A549 (cell line): ENCODE results near the gene WDR48. TPM values are rescaled to one million over a fixed set of nuclear protein-coding genes. Genes with fewer than 3 reads are reported as not detected.

ENCODE experiments used
- ATAC-seq, 2 experiments: fragments of 200-7000 bp in 1 of 2; fragments of >200 bp in 1 of 2; cut with Nextera tagmentation in 1 of 2; cut with Tn5 transposase in 1 of 2; 3 replicates each; pipeline versions ENCODE4 v1.8.0 to v1.9.1; 2018 to 2020; ENCODE audit warnings: mild to moderate bottlenecking in 1 of 2, moderate library complexity in 1 of 2
- CTCF ChIA-PET: fragments of 300-600 bp; sonication (Branson Sonifier 250); formaldehyde crosslinking; extraction: SDS; loops from one replicate; lab custom pipeline; 2021; ENCODE audit warnings: antibody characterized with exemption, inconsistent platforms; lab: Yijun Ruan, JAX
- POLR2A ChIA-PET: fragments of 350-600 bp; formaldehyde crosslinking; extraction: SDS; loops from one replicate; lab custom pipeline; 2021; ENCODE audit warnings: antibody characterized with exemption, inconsistent platforms; lab: Yijun Ruan, JAX
- DNase-seq, 2 experiments: peaks; one replicate each; pipeline versions ENCODE4 v3.0.0 to v3.0.0-alpha.2; 2011 to 2016; ENCODE audit warnings: low read depth in 1 of 2, low spot score in 1 of 2
- FAIRE-seq: peaks from 2 replicates; lab custom pipeline; 2011; peaks lifted over from hg19 to GRCh38; lab: Jason Lieb, UNC
- H3K27ac ChIP-seq, 2 experiments: fragments of >200 bp; sonication (Bioruptor Twin); formaldehyde crosslinking; 3 replicates each; pipeline ENCODE4 v1.5.1; 2016 to 2017
- H3K4me1 ChIP-seq: fragments of >200 bp; sonication (Bioruptor Twin); formaldehyde crosslinking; 3 replicates; pipeline ENCODE4 v1.6.1; 2016
- H3K4me2 ChIP-seq: fragments of >200 bp; sonication (Bioruptor Twin); formaldehyde crosslinking; 3 replicates; pipeline ENCODE4 v1.6.1; 2016
- H3K4me3 ChIP-seq: fragments of >200 bp; sonication (Bioruptor Twin); formaldehyde crosslinking; 3 replicates; pipeline ENCODE4 v1.5.1; 2016
- H3K9me3 ChIP-seq: fragments of >200 bp; sonication (Bioruptor Twin); formaldehyde crosslinking; 3 replicates; pipeline ENCODE4 v1.6.1; 2016
- CBX2 ChIP-seq: fragments of 200-600 bp; sonication (generic); IDR thresholded peaks from 2 replicates; pipeline ENCODE4 v1.6.1; 2016; ENCODE audit warnings: low read depth, mild to moderate bottlenecking, borderline replicate concordance
- CEBPB ChIP-seq, 2 experiments: fragments of >200 bp in 1 of 2; sonication (Bioruptor Twin) in 1 of 2; formaldehyde crosslinking in 1 of 2; IDR thresholded peaks; 2 replicates each; pipeline ENCODE4 v1.6.1; 2012 to 2016
- FOSL2 ChIP-seq, 2 experiments: fragments of 450-650 bp in 1 of 2; fragments of >200 bp in 1 of 2; sonication (Bioruptor Twin) in 1 of 2; formaldehyde crosslinking; IDR thresholded peaks; 2 replicates each; pipeline versions ENCODE4 v1.5.0 to v1.6.1; 2016 to 2020; ENCODE audit warnings: mild to moderate bottlenecking in 1 of 2, moderate library complexity in 1 of 2
- GATA3 ChIP-seq: IDR thresholded peaks from 2 replicates; pipeline ENCODE4 v1.6.1; 2012; ENCODE audit warnings: borderline replicate concordance
- HEYL ChIP-seq: fragments of 250-450 bp; sonication (Bioruptor Pico); IDR thresholded peaks from 2 replicates; pipeline ENCODE4 v1.8.0; 2021; ENCODE audit warnings: mild to moderate bottlenecking, moderate library complexity
- JUNB ChIP-seq: fragments of >200 bp; sonication (Bioruptor Twin); formaldehyde crosslinking; IDR thresholded peaks from 2 replicates; pipeline ENCODE4 v1.6.1; 2016
- KDM5A ChIP-seq: fragments of 200-600 bp; sonication (generic); IDR thresholded peaks from 2 replicates; pipeline ENCODE4 v1.6.1; 2016; ENCODE audit warnings: antibody characterized with exemption, mild to moderate bottlenecking
- MYC ChIP-seq: IDR thresholded peaks from 2 replicates; pipeline ENCODE4 v1.6.1; 2012; ENCODE audit warnings: mild to moderate bottlenecking, inconsistent platforms, low read length, improper control_type of control experiment, borderline replicate concordance
- POLR2AphosphoS2 ChIP-seq: conservative IDR thresholded peaks from 2 replicates; pipeline ENCODE4 v1.6.1; 2012; ENCODE audit warnings: low read length, improper control_type of control experiment, inconsistent platforms
- RAD21 ChIP-seq, 2 experiments: fragments of >200 bp in 1 of 2; sonication (Bioruptor Twin) in 1 of 2; formaldehyde crosslinking in 1 of 2; IDR thresholded peaks in 1 of 2; conservative IDR thresholded peaks in 1 of 2; 2 replicates in 1 of 2; 3 replicates in 1 of 2; pipeline ENCODE4 v1.6.1; 2012 to 2018; ENCODE audit warnings: inconsistent platforms in 1 of 2
- RCOR1 ChIP-seq: fragments of 150-350 bp; IDR thresholded peaks from 2 replicates; pipeline ENCODE4 v1.6.1; 2014; ENCODE audit warnings: antibody characterized with exemption, low read length, low read depth
- RNF2 ChIP-seq: fragments of 200-600 bp; sonication (generic); IDR thresholded peaks from 2 replicates; pipeline ENCODE4 v1.6.1; 2016; ENCODE audit warnings: low read depth, mild to moderate bottlenecking, antibody characterized with exemption, moderate library complexity, borderline replicate concordance
- TP53 ChIP-seq: fragments of 250-450 bp; sonication (Bioruptor Pico); IDR thresholded peaks from 2 replicates; pipeline ENCODE4 v1.5.0; 2021; ENCODE audit warnings: mild to moderate bottlenecking, moderate library complexity
- ZFP36 ChIP-seq: fragments of 450-650 bp; IDR thresholded peaks from 2 replicates; pipeline ENCODE4 v1.6.1; 2014; ENCODE audit warnings: borderline replicate concordance; ENCODE audit not compliant: partially characterized antibody
- WGBS: methylation state at CpG from one replicate; pipeline ENCODE4 v1.1.6; 2017; ENCODE audit errors: missing lambda C conversion rate; 5-methylcytosine and 5-hydroxymethylcytosine counted together
- polyA plus RNA-seq, 4 experiments: library from polyadenylated mRNA; depleted of rRNA in 3 of 4; stranded (reverse); fragments of >200 nt; fragmentation: RNase III in 1 of 4; extraction: RNeasy Plus Mini Kit Qiagen cat#74134 plus additional on column Dnase treatment in 1 of 4; gene quantifications; 2 replicates in 3 of 4; 3 replicates in 1 of 4; pipeline ENCODE4 v1.2.3, GENCODE V29; 2011 to 2017
- TF ChIP-seq, protein P1 (sequence below): fragments of >200 bp; sonication (Bioruptor Twin); formaldehyde crosslinking; IDR thresholded peaks from 2 replicates; pipeline ENCODE4 v1.6.1; 2016
- TF ChIP-seq, protein P2 (sequence below): IDR thresholded peaks from 2 replicates; pipeline ENCODE4 v1.6.1; 2012
- TF ChIP-seq, protein P3 (sequence below): fragments of 150-350 bp; IDR thresholded peaks from 2 replicates; pipeline ENCODE4 v1.6.1; 2014; ENCODE audit warnings: low read depth, mild to moderate bottlenecking, low read length
- TF ChIP-seq, protein P4 (sequence below): fragments of >200 bp; sonication (Bioruptor Twin); formaldehyde crosslinking; IDR thresholded peaks from 3 replicates; pipeline ENCODE4 v1.6.1; 2016
- TF ChIP-seq, protein P5 (sequence below): fragments of 200-600 bp; sonication (generic); IDR thresholded peaks from 2 replicates; pipeline ENCODE4 v1.6.1; 2016; ENCODE audit warnings: antibody characterized with exemption, mild to moderate bottlenecking, moderate library complexity

The WDR48 gene
- polyA plus RNA-seq, 2 of the 4 experiments (the other 2 are of a cell fraction) = 18.8 to 41.0 TPM

DNA sequence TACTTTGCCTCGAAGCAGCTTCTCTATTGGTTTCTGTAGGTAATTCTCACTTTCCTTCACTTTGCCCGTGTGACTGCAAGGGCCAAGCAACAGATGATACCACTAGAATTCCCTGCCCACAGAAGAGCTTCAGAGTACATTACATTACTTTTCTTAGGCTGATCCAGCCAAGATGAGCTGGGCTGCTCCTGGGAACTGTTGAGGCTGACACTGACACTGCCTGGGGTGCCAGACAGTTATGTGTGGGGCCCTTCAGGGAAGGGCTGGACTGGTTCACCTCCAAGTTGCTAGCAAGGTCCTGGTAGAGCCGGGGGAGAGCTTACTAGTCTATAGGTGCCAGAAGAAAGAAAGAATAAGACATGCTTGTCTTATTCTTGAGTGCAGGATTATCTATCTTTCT, 36.6 kb downstream of the WDR48 start:
- DNase-seq (no peak), FAIRE-seq (no peak), ATAC-seq (no peak)
- Histone ChIP-seq H3K4me2 (no peak overlapping the region), H3K4me3 (no peak overlapping the region), H3K27ac (no peak overlapping the region), H3K9me3 (no peaks in the 10 kb centered on the region), H3K4me1 (no peaks in the 10 kb centered on the region)
- ChIA-PET POLR2A (no interaction called here), CTCF (interaction anchor here (1.0 to 1.5 kb wide), 4 partner anchors 38 to 200 kb away, joined by 3 to 7 read pairs (median 4); partner anchors contain the start of gene XIRP1)
- WGBS = 97% methylated on average over 3 of the region's 3 CpGs
- TF ChIP-seq, protein P1, sequence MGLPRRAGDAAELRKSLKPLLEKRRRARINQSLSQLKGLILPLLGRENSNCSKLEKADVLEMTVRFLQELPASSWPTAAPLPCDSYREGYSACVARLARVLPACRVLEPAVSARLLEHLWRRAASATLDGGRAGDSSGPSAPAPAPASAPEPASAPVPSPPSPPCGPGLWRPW = no peak
- no peak for TF ChIP-seq RNF2

DNA sequence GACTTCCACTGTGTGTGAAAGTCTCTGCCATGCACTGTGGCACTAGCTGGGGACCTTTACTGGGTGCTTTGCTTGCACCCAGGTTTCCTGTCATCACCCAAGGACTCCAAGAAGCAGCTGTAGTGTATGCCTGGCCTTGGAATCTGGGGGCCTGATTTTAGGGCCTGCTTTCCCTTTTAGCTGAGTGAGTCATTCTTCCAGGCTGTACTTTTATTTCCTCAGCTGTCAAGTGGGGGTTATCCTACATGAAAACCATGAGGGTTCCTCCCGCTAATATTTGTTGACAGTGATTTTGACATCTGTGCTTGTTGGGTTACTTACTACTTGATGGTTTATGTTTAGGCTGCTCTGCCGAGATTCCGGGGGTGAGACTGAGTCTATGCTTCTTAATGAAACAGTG, 37.1 kb downstream of the WDR48 start:
- Histone ChIP-seq H3K4me1 (no peaks in the 10 kb centered on the region), H3K4me2 (no peak overlapping the region), H3K27ac (no peak overlapping the region)
- FAIRE-seq (no peak), ATAC-seq (no peak)
- ChIA-PET CTCF (interaction anchor here (1.0 to 1.5 kb wide), 4 partner anchors 38 to 200 kb away, joined by 3 to 7 read pairs (median 4); partner anchors contain the start of gene XIRP1), POLR2A (no interaction called here)
- WGBS = 85% methylated on average over 3 of the region's 3 CpGs
- TF ChIP-seq, protein P2, sequence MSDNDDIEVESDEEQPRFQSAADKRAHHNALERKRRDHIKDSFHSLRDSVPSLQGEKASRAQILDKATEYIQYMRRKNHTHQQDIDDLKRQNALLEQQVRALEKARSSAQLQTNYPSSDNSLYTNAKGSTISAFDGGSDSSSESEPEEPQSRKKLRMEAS = no peak
- TF ChIP-seq, all 56 proteins: peak for 0
- no peaks in the 10 kb centered on the region for H3K9me3 ChIP-seq
- no peak for DNase-seq
- H3K4me3 ChIP-seq = no peak overlapping the region

DNA sequence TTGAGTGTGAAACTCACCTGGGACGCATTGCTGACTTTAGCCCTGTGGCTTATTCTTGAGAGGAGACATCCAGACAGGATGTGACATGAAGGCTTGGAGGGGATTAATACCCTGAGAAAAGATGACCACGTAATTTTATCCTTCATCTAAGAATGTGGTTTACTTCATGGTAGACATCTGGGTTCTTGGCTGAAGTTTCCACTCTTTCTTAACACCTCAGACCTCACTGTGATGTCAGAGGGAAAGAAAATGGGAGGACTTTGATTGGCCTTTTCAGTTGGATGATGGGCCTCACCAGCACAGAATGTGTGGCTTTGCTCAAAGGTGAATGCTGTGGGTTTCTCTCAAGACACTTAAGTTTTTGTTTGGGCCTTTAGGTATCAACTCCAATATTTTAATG, 39.1 kb downstream of the WDR48 start:
- Histone ChIP-seq H3K27ac (no peak overlapping the region), H3K4me3 (no peak overlapping the region), H3K9me3 (no peaks in the 10 kb centered on the region), H3K4me1 (no peaks in the 10 kb centered on the region), H3K4me2 (no peak overlapping the region)
- ChIA-PET POLR2A (no interaction called here), CTCF (interaction anchor here (1.4 kb wide), 1 partner anchor 36 kb away, joined by 3 read pairs; no protein-coding TSS in a partner anchor)
- WGBS = 80% methylated on average over 2 of the region's 2 CpGs
- ATAC-seq (no peak), DNase-seq (no peak), FAIRE-seq (no peak)
- TF ChIP-seq JUNB (no peak), RNF2 (no peak)
- TF ChIP-seq, protein P3, sequence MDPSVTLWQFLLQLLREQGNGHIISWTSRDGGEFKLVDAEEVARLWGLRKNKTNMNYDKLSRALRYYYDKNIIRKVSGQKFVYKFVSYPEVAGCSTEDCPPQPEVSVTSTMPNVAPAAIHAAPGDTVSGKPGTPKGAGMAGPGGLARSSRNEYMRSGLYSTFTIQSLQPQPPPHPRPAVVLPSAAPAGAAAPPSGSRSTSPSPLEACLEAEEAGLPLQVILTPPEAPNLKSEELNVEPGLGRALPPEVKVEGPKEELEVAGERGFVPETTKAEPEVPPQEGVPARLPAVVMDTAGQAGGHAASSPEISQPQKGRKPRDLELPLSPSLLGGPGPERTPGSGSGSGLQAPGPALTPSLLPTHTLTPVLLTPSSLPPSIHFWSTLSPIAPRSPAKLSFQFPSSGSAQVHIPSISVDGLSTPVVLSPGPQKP = no peak

DNA sequence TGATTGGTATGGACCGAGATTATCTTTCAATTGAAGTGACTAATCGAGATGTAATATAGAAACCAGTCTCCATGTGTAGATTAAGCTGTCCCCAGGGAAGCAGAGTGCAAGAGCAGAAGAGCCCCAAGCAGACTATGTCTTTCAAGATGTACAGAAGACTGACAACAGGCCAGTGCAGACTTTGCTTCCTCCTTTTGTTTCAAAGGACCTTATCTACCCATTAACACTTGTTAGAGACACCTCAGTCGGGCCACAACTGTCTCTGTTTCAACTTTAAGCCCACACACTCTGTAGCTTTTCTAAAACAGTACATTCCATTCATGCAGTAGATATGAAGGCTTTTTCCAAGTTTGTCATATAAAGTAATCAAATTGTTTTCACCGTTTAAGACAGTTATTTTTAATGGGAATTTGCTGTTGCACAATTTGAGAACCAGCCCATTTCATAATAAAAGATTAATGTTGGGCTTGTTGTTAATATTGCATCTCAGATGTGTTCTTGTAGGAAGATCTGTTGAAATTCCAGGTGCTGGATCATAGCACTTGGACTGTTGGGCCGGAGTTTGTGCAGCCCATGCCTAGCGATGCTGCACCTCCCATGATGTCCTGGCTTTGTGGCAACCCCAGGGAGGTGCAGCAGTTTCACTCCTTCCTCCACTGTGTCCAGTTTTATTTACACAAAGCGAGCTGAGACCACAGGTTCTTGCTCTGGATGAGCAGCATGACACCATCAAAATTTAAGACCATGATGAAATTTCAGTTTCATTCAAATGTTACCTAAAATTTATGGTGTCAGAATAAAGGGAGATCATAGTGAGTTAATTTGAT, 43.2 kb downstream of the WDR48 start:
- Histone ChIP-seq H3K27ac (no peak overlapping the region), H3K9me3 (no peaks in the 10 kb centered on the region), H3K4me3 (no peak overlapping the region), H3K4me1 (no peaks in the 10 kb centered on the region), H3K4me2 (no peak overlapping the region)
- DNase-seq = no peak
- WGBS = 74% methylated on average over 7 of the region's 7 CpGs
- FAIRE-seq = no peak
- ATAC-seq = no peak
- POLR2A ChIA-PET = no interaction called here
- CTCF ChIA-PET = interaction anchor here (1.1 to 1.9 kb wide), 3 partner anchors 8 to 193 kb away, joined by 3 to 5 read pairs (median 3); no protein-coding TSS in a partner anchor
- TF ChIP-seq MYC (no peak), HEYL (CRISPR knock-in tag) (no peak), POLR2AphosphoS2 (no peak), RAD21 (conservative IDR thresholded peaks at IDR 0.05 in 1 of 2, IDR thresholded peaks at IDR 0.05 in 1 of 2) (no peak), RCOR1 (no peak), GATA3 (no peak), KDM5A (no peak), ZFP36 (no peak), FOSL2 (IDR thresholded peaks at IDR 0.05) (no peak), FOSL2 (CRISPR knock-in tag; IDR thresholded peaks at IDR 0.05) (no peak), CEBPB (IDR thresholded peaks at IDR 0.05) (no peak), CBX2 (no peak), TP53 (CRISPR knock-in tag) (no peak)
- TF ChIP-seq, protein P3 = no peak
- TF ChIP-seq, protein P4, sequence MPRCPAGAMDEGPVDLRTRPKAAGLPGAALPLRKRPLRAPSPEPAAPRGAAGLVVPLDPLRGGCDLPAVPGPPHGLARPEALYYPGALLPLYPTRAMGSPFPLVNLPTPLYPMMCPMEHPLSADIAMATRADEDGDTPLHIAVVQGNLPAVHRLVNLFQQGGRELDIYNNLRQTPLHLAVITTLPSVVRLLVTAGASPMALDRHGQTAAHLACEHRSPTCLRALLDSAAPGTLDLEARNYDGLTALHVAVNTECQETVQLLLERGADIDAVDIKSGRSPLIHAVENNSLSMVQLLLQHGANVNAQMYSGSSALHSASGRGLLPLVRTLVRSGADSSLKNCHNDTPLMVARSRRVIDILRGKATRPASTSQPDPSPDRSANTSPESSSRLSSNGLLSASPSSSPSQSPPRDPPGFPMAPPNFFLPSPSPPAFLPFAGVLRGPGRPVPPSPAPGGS = no peak
- TF ChIP-seq, protein P5, sequence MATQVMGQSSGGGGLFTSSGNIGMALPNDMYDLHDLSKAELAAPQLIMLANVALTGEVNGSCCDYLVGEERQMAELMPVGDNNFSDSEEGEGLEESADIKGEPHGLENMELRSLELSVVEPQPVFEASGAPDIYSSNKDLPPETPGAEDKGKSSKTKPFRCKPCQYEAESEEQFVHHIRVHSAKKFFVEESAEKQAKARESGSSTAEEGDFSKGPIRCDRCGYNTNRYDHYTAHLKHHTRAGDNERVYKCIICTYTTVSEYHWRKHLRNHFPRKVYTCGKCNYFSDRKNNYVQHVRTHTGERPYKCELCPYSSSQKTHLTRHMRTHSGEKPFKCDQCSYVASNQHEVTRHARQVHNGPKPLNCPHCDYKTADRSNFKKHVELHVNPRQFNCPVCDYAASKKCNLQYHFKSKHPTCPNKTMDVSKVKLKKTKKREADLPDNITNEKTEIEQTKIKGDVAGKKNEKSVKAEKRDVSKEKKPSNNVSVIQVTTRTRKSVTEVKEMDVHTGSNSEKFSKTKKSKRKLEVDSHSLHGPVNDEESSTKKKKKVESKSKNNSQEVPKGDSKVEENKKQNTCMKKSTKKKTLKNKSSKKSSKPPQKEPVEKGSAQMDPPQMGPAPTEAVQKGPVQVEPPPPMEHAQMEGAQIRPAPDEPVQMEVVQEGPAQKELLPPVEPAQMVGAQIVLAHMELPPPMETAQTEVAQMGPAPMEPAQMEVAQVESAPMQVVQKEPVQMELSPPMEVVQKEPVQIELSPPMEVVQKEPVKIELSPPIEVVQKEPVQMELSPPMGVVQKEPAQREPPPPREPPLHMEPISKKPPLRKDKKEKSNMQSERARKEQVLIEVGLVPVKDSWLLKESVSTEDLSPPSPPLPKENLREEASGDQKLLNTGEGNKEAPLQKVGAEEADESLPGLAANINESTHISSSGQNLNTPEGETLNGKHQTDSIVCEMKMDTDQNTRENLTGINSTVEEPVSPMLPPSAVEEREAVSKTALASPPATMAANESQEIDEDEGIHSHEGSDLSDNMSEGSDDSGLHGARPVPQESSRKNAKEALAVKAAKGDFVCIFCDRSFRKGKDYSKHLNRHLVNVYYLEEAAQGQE = no peak
